Stimulated activated CD8-positive, alpha-beta memory T cell treated with anti-CD3 and anti-CD28 coated beads, Interleukin-2, amount 100 ng/mL, for 1 hour (primary cell): ENCODE measurements around the gene VAX1.
"Not testable (repeated sequence)": the region's sequence is repeated elsewhere in the genome, so short reads cannot be mapped to it uniquely, and the experiment has no call there.

Experiments used
- DNase-seq, 2 donors: peaks; one replicate each; pipeline ENCODE4 v3.0.0-alpha.2; 2020; ENCODE audit warnings: low read depth in 2 of 2

Gene VAX1

GRCh38 chr10:117135480-117136140, 2.5 kb downstream of the VAX1 start:
- no peak for DNase-seq

GRCh38 chr10:117135026-117135372, 3.1 kb downstream of the VAX1 start:
- no peak for DNase-seq

GRCh38 chr10:117134306-117135025, 3.6 kb downstream of the VAX1 start:
- DNase-seq, result no peak

- DNase-seq, result no peak
Observed at GRCh38 chr10:117134056-117134305, 4.1 kb downstream of the VAX1 start.

GRCh38 chr10:117133273-117134055, 4.6 kb downstream of the VAX1 start:
- no peak for DNase-seq

- DNase-seq, result no peak
Observed at GRCh38 chr10:117132751-117133231, 5.3 kb downstream of the VAX1 start.

GRCh38 chr10:117131376-117132327, 6.4 kb downstream of the VAX1 start:
- DNase-seq, result no peak

- DNase-seq, result no peak
Observed at GRCh38 chr10:117130862-117131375, 7.2 kb downstream of the VAX1 start.

GRCh38 chr10:117130346-117130745, 7.7 kb downstream of the VAX1 start:
- DNase-seq, result no peak

GRCh38 chr10:117126645-117127044, 11.4 kb downstream of the VAX1 start:
- not testable (repeated sequence) for DNase-seq

- no peak for DNase-seq
Observed at GRCh38 chr10:117126034-117126433, 12.0 kb downstream of the VAX1 start.

- DNase-seq, result no peak
Observed at GRCh38 chr10:117112220-117112619, 25.9 kb downstream of the VAX1 start.

- DNase-seq, result no peak
Observed at GRCh38 chr10:117107238-117107637, 30.8 kb downstream of the VAX1 start.

GRCh38 chr10:117096599-117097201, 41.4 kb downstream of the VAX1 start:
- no peak for DNase-seq

GRCh38 chr10:117094856-117095255, 43.2 kb downstream of the VAX1 start:
- DNase-seq, result no peak

- no peak for DNase-seq
Observed at GRCh38 chr10:117092386-117092785, 45.7 kb downstream of the VAX1 start.

GRCh38 chr10:117090834-117091233, 47.2 kb downstream of the VAX1 start:
- no peak for DNase-seq

- DNase-seq, result no peak
Observed at GRCh38 chr10:117087521-117087920, 50.5 kb downstream of the VAX1 start.

GRCh38 chr10:117086546-117086945, 51.5 kb downstream of the VAX1 start:
- DNase-seq, result no peak

- DNase-seq, result not testable (repeated sequence)
Observed at GRCh38 chr10:117084421-117085246, 53.4 kb downstream of the VAX1 start.
